T-helper 1 cell treated with Interleukin-12 subunit alpha and Interleukin-12 subunit beta and Interleukin-4 antibody, amounts not matched to agents 30 ng/mL and 1 ng/mL, for 36 hours (primary cell): ENCODE measurements around the gene SLC22A3. TPM values are rescaled to one million over a fixed set of nuclear protein-coding genes. Genes with fewer than 3 reads are reported as not detected.
"Not testable (repeated sequence)": the region's sequence is repeated elsewhere in the genome, so short reads cannot be mapped to it uniquely, and the experiment has no call there.

ENCODE experiments used
- intact Hi-C: fragments of 100-400 bp; cut with micrococcal nuclease; formaldehyde crosslinking; loops from one replicate; pipeline ENCODE4 v1.15.1; 2024
- total RNA-seq: library from RNA; stranded (reverse); gene quantifications from 2 replicates; pipeline ENCODE4 v1.2.3, GENCODE V29; 2022

Gene SLC22A3
- total RNA-seq, 1 donor from 2014 or later: not detected

DNA sequence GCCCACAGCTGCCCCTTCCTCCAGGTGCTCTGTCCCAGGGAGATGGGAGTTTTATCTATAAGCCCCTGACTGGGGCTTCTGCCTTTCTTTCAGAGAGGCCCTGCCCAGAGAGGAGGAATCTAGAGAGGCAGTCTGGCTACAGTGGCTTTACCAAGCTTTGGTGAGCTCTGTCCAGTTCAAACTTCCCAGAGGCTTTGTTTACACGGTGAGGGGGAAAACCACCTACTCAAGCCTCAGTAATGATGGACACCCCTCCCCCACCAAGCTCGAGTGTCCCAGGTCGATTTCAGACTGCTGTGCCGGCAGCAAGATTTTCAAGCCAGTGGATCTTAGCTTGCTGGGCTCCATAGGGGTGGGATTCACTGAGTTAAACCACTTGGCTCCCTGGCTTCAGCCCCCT, 25.4 kb downstream of the SLC22A3 start:
- intact Hi-C loops: not testable (repeated sequence)

DNA sequence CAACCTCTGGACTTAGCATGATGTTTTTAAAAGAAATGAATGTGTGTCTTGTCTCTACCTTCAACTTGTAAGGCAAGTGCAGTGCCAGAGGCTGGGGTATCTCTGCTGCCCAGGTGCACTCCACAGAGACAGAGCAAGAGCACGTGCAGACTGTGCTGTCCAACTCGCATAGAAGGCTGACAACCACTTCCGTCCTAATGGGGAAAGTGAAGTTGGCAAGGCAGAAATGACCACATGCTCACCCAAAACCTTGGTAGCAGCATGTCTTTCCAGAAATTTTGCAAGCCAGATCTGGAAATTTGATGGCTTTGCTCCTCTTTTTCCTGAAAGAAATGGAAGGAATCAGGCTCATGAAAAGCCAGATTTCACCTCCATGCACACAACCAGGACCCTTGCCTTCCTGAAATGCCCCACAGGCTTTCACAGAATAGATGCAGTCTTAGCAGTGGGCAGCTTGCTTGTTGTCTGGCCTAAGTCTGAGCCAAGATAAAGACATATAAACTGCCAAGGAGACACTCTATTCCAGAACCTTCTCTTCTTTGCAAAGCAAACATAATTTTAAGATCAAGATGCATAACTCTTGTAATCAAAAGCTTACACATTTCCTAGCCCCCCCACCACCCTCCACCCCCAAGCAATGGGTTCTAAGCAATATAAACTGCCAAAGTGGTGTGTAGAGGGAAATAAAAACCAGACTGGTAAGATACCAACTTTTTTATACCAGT, 26.8 kb downstream of the SLC22A3 start:
- intact Hi-C loops: no loop called here

DNA sequence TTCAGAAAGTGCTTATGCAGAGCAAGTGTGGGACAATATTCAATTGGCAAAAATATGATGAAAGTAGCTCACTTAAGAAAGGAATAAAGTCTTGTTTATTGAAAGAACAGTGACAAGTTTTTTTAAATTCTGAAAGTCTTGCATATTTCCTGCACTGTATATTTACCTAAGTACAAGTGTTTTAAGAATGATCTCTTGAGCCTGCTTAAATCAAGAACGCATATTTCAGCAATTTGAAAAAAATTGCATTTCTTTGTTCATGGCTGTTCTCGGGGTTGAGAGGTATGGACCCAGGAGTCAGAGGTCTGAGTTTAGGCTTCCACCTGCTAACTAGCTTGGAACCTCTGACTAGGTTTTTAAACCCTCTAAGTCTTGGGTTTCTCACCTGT, 27.4 kb downstream of the SLC22A3 start:
- intact Hi-C loops: no loop called here

DNA sequence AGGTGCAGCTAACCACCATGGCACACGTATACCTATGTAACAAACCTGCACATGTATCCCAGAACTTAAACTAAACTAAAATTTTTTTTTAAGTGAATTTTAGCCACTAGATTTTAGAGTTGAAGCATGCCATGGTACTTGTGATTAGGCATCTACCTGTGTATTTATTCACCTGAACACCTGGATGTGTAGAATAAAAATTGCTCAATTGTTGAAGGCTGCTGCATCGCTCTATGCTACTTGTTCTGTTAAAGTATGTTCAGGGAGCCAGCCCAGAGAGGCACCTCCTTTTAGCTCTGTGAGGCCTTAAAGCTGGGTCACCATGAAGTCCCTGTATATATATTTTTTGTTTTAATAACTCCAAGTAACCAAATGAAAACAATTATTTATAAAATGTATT, 28.3 kb downstream of the SLC22A3 start:
- intact Hi-C loops: no loop called here

DNA sequence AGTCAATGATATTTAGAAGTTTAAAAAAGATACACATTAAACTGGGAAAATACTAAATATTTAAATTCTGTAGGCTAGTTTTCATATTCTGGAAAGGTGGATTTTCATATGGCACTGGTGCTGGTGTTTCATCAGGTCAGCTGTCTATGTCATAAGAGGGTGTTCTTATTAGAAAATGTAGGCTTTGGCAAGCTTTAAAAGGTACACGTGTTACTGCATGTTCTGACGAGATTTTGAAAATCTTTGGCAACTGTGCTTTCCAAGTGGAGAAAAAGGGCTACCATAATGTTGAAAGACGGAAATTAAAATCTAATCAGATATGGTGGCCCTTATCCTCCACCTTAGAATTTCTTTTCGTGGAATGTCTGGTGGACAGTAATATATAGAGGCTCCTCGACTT, 30.0 kb downstream of the SLC22A3 start:
- intact Hi-C loops: no loop called here

DNA sequence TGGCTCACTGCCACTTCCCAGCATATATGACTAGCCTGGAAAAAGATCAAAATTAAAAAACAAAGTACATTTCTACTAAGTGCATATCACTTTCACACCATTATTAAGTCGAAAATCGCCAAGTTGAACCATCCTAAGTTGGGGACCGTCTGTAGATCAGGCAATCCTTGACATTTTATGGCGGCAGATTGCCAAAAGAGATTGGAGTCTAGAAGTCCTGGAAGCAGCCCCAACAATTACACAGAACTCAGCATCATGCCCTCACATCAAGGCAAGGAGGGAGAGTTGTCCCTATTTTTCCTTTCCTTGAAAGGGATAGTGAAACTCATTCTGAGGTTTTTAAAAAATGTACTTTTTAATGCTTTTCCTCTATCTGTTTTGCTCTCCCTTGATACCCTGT, 30.7 kb downstream of the SLC22A3 start:
- intact Hi-C loops: no loop called here

DNA sequence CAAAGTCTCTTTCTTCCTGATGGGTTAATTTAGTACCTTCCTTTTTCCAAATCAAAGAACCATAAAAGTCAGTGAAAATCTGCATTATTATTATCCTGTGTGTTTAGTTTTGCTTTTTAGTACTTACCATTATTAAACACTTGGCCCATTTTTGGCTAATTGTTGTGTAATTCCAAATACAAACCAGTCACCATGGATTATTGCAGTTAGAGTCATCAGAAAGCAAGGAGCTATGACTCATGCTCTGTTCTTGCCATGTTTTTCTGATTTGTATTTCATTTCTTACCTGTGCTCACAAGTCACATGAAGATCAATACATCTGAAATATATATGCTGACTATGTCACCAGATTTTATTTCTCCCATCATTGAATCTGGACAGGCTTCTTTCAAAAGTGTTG, 31.3 kb downstream of the SLC22A3 start:
- intact Hi-C loops: no loop called here

DNA sequence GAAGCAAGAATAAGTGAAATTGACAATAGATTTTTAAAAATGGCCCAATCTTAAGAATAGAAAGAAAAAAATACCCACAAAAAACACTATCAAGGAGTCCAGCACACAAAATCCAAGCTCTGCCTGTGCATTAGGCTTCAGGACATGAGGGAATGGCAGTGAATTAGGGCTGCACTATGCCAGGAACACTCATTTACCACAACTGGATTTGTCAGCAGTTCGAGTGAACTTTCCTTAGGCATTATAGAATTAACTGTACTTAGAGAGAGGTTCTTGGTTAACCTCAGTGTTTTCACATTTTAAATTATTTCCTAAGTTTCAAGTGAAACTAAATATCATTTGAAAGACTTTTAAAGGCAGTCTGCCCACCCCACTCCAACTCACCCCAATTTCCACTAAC, 34.8 kb downstream of the SLC22A3 start:
- intact Hi-C loops: no loop called here

DNA sequence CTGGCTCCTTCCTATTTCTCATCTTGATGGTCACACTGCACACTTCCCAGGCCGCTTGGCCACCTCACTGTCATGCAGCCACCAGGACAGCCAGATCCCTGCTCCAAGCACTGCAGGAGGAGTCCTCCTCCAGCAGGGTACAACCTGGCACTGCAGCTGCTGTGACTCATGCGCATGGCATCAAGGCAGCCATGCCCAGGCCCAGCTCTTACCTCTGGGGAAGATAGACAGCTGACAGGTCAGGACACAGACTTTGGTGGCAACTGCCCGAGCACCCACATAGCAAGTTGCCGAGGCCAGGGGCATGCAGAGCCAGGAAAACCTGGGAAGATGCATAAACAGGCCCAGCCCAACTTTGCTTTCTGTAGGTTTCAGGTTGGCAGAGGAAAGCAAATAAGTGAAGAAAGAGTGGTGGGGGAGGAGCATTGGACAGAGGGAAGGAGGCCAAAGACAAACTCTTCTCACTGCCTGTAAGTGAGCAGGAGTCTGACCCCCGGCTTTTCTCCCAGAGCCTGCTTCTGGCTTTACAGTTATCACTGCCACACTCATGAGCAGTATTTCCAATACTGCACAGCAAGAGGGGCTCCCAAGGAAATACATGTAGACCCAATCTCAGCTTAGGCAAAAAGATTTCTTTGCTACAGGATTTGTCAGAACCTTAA, 38.8 kb downstream of the SLC22A3 start:
- intact Hi-C loops: no loop called here

DNA sequence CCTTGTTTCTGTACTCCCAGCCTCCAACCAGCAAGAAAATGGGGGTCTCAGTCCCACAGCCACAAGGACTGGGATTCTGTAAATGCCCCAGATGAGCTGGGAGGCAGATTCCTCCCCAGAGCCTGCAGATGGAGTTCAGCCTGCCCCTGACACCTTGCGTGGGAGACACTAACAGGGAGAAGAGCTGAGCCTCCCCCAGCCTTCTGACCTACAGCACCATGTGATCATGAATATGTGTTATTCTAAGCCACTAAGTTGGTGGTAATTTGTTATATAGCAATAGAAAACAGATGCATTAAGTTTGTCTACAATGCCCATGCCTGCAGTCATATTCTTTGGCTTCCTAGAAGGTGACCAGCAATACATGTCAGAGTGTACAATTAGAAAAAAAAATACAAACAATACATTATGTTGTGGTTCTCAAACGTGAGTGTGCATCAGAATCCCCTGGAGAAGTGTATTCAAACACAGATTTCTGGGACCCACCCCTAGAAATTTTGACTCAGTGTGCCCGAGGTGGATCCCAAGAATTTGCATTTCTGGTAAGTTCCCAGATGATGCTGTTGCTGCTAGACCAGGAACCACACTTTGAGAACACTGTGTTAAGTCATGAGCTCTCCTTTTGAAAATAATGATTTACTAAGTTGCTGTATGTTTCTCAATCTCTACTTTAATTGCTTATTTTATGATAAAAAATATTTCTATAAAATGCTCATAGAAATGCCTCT, 39.9 kb downstream of the SLC22A3 start:
- intact Hi-C loops: no loop called here

DNA sequence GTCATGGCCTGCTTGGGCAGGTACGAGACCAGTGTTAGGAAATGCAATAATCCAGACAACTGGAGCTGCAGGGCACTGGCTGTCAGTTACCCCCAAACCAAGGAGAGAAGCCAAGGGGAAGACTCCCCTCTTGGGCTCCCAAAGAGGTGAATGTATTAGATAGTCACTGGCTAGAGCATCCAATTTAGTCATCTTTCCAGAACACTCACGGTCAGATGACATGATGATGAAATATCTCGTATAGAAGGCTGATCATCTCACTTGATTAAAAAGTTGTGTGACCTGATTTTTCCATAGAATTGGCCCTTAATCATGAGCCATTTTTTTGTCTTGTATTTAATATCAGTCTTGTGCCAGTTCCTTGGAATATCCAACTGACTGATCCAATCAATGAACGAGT, 40.7 kb downstream of the SLC22A3 start:
- intact Hi-C loops: no loop called here

DNA sequence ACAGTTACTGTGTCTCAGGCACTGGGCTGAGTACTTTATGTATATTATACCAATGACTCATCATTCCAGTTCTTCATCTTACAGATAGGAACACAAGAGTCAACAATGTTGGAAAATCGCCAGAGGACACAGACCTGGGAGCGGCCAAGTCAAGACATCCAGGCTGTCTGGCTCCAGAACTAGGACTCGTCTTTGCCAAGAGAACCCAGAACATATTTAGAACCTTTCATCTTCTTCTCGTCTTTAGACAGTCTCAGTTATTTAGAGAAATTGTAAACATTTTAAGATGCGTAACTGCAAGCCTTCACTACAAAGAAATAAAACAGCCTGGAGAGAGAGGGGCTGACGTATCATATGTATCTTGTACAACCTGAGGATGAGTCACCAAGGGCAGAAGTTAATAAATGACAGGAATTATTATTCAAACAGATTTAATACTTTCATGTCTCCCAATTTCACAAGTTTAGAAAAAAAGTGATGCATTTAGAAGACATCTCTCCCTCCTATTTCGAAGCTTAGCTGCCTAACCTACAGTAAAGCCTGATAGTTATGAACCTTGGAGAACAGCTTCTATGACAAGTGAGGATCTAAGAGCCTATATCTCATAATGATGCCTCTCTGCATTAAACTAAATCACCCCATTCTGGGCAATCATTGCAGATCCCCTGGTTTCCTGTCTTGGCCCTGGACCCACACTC, 43.4 kb downstream of the SLC22A3 start:
- intact Hi-C loops: no loop called here

DNA sequence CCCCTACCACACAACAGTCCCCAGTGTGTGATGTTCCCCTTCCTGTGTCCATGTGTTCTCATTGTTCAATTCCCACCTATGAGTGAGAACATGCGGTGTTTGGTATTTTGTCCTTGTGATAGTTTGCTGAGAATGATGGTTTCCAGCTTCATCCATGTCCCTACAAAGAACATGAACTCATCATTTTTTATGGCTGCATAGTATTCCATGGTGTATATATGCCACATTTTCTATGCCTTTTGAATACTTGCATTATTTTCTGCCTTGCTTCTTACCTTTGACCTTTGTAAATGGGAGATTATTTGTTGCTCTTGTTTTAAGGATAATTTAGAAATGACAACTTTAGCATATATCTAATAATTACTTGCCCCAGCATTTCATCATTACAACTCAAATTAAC, 45.3 kb downstream of the SLC22A3 start:
- intact Hi-C loops: not testable (repeated sequence)

DNA sequence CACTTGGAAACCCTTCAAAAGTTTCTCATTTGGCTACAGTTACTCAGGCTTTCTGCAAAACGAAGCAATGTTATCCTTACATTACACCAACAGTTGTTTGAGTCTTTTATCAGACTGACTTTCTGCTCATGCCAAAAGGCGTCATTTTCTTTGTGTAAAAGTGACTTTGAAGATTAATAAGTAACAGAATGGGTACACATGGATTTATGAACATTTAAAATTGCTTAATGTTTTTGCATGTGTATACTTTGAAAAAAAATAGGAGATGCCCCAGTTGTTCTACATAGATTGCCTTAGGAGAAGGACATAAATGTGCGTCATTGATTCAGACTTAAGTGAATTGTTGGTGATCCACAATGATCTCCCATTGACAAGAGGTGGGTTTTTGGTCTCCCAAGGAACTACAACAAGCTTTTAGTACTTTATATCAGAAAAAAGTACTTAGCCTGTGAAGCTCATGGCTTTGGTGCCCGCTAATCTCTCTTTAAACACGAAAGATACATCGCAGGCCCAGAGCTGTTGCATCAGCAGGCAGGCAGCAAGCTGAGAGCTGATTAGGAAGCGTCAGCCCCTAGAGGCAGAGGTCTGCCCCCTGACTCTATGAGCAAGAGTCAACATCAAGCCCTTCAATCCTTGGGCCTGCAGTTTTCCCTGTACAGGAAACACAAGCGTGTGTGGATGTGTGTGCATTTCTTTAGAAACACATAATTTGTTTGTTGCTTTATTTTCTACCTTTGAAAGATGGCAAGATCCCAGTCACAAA, 45.9 kb downstream of the SLC22A3 start:
- intact Hi-C loops: no loop called here

DNA sequence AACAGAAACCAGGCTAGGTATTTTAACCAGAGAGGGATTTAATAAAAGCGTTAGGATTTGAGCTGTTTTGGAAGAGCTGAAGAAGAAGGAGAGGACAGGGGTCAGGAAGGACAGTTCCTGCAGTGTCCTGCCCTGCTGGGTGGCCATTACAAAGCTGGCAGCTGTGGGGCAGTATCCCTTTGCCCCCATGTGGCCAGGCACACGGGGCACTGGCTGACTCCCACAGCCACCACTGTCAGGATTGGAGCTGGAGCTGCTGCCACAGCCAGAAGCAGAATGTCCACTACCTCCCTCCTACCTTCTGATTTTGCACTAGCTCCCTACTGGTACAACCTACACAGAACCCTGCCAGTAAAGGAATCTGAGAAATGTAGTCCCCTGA, 46.5 kb downstream of the SLC22A3 start:
- intact Hi-C loops: no loop called here

DNA sequence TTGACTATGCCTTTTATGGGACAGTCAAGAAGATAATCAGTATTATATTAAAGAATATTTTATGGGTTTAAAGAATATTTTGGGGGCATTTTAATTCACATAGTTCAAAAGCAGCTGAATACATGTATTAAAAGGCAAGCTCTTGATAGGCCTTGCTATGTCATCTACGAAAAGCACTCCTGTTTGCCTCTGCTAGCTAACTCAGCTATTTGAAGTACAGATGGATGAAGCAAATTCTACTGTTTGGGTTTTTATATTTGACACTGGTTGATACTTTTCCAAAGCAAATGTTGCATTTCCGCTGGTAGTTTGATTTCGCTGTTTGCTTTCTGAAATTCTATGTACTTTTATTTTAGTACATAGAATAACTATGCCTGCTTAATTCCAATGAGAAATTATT, 47.0 kb downstream of the SLC22A3 start:
- intact Hi-C loops: no loop called here

DNA sequence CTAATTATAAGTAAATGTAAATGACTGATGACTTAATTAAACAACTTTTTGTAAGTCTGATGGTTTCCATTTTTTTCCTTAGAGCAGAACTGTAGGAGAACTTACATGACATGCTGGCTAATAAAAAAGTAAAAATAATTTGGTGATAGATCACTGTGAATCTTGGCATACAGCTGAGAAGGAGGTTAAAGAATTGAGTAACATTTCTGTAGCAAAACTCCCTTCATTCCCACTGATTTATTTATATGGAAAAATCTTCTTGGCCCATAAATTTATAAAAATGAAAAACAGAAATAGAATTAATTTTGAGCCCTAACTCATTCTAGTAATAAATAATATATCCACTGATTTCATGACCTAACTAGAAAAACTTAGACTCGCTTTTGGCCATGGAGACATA, 48.1 kb downstream of the SLC22A3 start:
- intact Hi-C loops: no loop called here

DNA sequence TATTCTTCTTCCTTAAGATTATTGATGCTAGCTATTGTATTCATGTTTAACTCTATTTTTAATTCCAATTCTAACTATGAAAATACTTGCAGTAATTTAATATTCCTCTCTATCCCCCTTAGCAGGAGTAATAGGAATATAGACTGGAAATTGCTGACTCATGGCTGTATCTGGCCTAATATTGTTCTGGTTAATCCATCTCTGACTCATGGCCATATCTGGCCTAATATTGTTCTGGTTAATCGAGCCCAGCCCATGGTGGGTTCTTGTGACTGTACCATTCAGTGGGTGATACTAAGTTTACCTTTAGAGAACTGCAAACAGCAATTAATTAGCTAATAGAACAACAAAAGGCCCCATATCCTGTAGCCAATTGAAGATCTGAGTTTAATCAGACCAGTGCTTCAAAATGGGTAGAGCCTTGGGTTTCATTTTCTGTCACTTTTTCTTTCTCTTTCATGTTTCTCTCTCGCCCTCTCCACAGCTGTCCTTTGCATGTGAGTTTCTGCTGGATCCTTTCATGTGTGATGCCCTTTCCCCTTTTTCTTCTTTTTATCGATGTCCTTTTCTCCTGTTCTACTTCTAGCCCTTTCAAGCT, 50.6 kb downstream of the SLC22A3 start:
- intact Hi-C loops: no loop called here

DNA sequence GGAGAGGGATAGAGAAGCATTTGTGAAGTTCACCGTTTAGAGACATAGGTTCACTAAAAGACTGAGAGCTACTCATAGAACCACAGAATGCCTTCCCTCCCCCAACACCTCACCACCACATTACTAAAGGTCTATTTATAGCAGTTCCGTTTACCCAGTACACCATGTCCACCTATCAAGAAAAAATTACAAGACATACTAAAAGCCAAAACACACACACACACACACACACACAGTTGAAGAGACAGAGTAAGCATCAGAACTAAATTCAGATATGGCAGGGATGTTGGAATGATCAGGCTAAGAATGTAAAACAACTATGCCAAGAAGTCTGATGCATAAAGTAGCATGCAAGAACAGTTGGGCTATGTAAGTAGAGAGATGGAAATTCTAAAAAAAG, 52.3 kb downstream of the SLC22A3 start:
- intact Hi-C loops: no loop called here

DNA sequence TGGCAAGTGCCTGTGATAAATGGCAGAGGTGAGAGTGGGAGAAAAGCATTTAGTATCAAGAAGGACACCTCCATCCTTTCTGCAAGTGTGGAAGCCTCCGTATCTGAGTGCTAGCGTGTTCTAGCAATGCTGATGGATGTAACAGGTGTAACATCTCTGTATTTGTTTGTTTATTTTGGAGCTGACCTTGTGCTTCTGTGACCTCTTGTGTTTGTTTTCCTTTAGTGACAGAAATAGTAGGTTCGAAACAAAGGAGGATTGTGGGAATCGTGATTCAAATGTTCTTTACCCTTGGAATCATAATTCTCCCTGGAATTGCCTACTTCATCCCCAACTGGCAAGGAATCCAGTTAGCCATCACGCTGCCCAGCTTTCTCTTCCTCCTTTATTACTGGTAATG, 60.4 kb downstream of the SLC22A3 start:
- intact Hi-C loops: no loop called here

DNA sequence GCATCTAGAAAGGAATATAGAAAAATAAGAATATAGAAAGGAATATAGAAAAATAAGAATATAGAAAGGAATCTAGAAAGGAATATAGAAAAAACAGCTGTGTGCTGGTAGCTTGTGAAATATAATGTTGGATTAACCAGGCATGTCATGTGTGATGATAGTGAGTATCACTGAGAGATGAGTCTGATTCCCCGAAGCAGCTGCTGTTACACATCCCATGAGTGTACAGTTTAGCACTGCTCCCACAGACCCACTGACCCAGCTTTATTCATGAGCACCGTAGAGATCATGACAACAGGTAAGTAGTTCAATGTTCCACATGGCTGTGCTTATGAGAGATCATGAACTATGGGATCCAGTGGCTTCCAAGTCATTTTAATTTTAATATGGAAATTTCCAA, 64.8 kb downstream of the SLC22A3 start:
- intact Hi-C loops: no loop called here
